Keratinocyte (primary cell): ENCODE data around the gene EXD3.

Experiments used
- EZH2 ChIP-seq: IDR thresholded peaks from one replicate; pipeline ENCODE4 v1.6.1; 2012; ENCODE audit warnings: inconsistent platforms, mild to moderate bottlenecking, low read length, moderate library complexity
- TF ChIP-seq, protein P1 (sequence below), 3 experiments: IDR thresholded peaks in 1 of 3; conservative IDR thresholded peaks in 1 of 3; optimal IDR thresholded peaks in 1 of 3; 2 replicates in 2 of 3; 3 replicates in 1 of 3; pipeline versions ENCODE3 to v1.5.1; 2011; ENCODE audit warnings: low read length in 3 of 3, mild to moderate bottlenecking in 3 of 3, moderate library complexity in 2 of 3, control low read depth in 1 of 3, inconsistent platforms in 1 of 3; ENCODE audit not compliant: insufficient read depth in 2 of 3; ENCODE audit errors: extremely low read depth in 1 of 3

GRCh38 chr9:137350696-137351584, 72.0 kb downstream of the EXD3 start:
- TF ChIP-seq, protein P1, sequence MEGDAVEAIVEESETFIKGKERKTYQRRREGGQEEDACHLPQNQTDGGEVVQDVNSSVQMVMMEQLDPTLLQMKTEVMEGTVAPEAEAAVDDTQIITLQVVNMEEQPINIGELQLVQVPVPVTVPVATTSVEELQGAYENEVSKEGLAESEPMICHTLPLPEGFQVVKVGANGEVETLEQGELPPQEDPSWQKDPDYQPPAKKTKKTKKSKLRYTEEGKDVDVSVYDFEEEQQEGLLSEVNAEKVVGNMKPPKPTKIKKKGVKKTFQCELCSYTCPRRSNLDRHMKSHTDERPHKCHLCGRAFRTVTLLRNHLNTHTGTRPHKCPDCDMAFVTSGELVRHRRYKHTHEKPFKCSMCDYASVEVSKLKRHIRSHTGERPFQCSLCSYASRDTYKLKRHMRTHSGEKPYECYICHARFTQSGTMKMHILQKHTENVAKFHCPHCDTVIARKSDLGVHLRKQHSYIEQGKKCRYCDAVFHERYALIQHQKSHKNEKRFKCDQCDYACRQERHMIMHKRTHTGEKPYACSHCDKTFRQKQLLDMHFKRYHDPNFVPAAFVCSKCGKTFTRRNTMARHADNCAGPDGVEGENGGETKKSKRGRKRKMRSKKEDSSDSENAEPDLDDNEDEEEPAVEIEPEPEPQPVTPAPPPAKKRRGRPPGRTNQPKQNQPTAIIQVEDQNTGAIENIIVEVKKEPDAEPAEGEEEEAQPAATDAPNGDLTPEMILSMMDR (optimal IDR thresholded peaks at IDR 0.05 in 1 of 3, IDR thresholded peaks at IDR 0.05 in 1 of 3, conservative IDR thresholded peaks at IDR 0.05 in 1 of 3; ENCODE audit: extremely low read depth in 1 of 3, insufficient read depth in 2 of 3, low read length in 3 of 3) = peak in 1 of 3 experiments; percentile 9
- TF ChIP-seq EZH2 = no peak
